Loucy (cell line): ENCODE results near the gene ANKZF1.

Experiments
- H2AFZ ChIP-seq: fragments of 200-600 bp; sonication (generic); 2 replicates; pipeline ENCODE4 v1.6.0; 2016; ENCODE audit warnings: antibody characterized with exemption, mild to moderate bottlenecking, low read length, moderate library complexity
- H3F3A ChIP-seq: fragments of 200-600 bp; 2 replicates; pipeline ENCODE4 v1.6.0; 2016; ENCODE audit warnings: antibody characterized with exemption, low read depth, mild to moderate bottlenecking
- H3K27me3 ChIP-seq: fragments of 200-600 bp; sonication (generic); 2 replicates; pipeline ENCODE4 v1.6.1; 2014; ENCODE audit warnings: low read length, mild to moderate bottlenecking; ENCODE audit not compliant: insufficient read depth, poor library complexity, severe bottlenecking
- H3K36me3 ChIP-seq: fragments of 200-600 bp; sonication (generic); 2 replicates; pipeline ENCODE4 v1.6.1; 2016; ENCODE audit warnings: low read length; ENCODE audit not compliant: insufficient read depth
- H3K4me1 ChIP-seq: fragments of 200-600 bp; sonication (generic); 2 replicates; pipeline ENCODE4 v1.5.1; 2014; ENCODE audit warnings: low read length, mild to moderate bottlenecking; ENCODE audit not compliant: insufficient read depth, poor library complexity, severe bottlenecking
- H3K4me2 ChIP-seq: fragments of 200-600 bp; sonication (generic); 2 replicates; pipeline ENCODE4 v1.6.0; 2014; ENCODE audit warnings: antibody characterized with exemption, low read length, low read depth, mild to moderate bottlenecking; ENCODE audit not compliant: poor library complexity, severe bottlenecking
- H3K4me3 ChIP-seq: fragments of 200-600 bp; sonication (generic); 2 replicates; pipeline ENCODE4 v1.5.1; 2014; ENCODE audit warnings: low read length, mild to moderate bottlenecking, mixed read lengths; ENCODE audit not compliant: poor library complexity, severe bottlenecking
- H3K79me2 ChIP-seq: fragments of 200-600 bp; sonication (generic); 2 replicates; pipeline ENCODE4 v1.6.1; 2014; ENCODE audit warnings: low read length; ENCODE audit not compliant: insufficient read depth
- H3K9ac ChIP-seq: fragments of 200-600 bp; sonication (generic); 2 replicates; pipeline ENCODE4 v1.6.0; 2014; ENCODE audit warnings: mild to moderate bottlenecking, low read depth, low read length, moderate library complexity; ENCODE audit not compliant: poor library complexity, severe bottlenecking
- H3K9me2 ChIP-seq: fragments of 200-600 bp; sonication (generic); replicated peaks from 2 replicates; pipeline ENCODE4 v1.6.1; 2016; ENCODE audit warnings: low read depth, low read length, mixed read lengths
- H3K9me3 ChIP-seq: fragments of 200-600 bp; sonication (generic); 2 replicates; pipeline ENCODE4 v1.6.1; 2014; ENCODE audit warnings: mild to moderate bottlenecking, antibody characterized with exemption, low read length, low read depth; ENCODE audit not compliant: insufficient read depth
- H4K20me1 ChIP-seq: fragments of 200-600 bp; sonication (generic); 2 replicates; pipeline ENCODE4 v1.6.0; 2014; ENCODE audit warnings: antibody characterized with exemption, low read length, mild to moderate bottlenecking; ENCODE audit not compliant: insufficient read depth, poor library complexity, severe bottlenecking
- EZH2phosphoT487 ChIP-seq: fragments of 200-600 bp; IDR thresholded peaks from 2 replicates; pipeline ENCODE4 v1.6.1; 2018; ENCODE audit warnings: antibody characterized with exemption, mild to moderate bottlenecking, moderate library complexity, borderline replicate concordance
- TF ChIP-seq, protein P1 (sequence below): fragments of 200-600 bp; sonication (generic); conservative IDR thresholded peaks from 2 replicates; pipeline ENCODE4 v1.5.1; 2014; ENCODE audit warnings: mild to moderate bottlenecking, antibody characterized with exemption, low read length

Gene ANKZF1

DNA sequence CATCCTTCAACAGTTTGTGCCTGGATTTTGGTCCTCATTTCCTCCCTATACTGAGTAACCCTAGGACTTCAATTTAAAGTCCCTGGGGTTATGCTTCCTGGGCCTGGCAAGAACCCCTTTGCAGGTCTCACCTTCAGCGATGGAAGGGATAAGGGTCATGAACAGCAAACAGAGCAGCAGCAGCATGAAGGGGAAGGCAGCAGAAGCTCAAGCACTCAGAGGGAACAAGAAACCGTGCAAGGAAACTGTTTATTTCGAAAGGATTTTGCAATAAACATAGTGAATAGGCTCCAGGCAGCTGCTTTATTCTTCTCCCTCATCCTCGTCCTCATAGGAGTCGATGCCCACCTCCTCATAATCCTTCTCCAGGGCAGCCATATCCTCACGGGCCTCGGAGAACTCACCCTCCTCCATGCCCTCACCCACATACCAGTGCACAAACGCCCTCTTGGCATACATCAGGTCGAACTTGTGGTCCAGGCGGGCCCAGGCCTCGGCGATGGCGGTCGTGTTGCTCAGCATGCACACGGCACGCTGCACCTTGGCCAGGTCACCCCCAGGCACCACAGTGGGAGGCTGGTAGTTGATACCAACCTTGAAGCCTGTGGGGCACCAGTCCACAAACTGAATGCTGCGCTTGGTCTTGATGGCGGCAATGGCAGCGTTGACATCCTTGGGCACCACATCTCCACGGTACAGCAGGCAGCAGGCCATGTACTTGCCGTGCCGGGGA, 20.6 kb downstream of the ANKZF1 start:
- H2AFZ ChIP-seq = no peak overlapping the region
- H3K9me2 ChIP-seq = no peaks in the 10 kb centered on the region
- peaks cover 15% of the 10 kb centered on the region for H3K79me2 ChIP-seq
- H3K4me3 ChIP-seq = peak overlapping the region; percentile 46
- H3K4me2 ChIP-seq = peak overlapping the region; percentile 78
- no peaks in the 10 kb centered on the region for H3F3A ChIP-seq
- peaks cover 27% of the 10 kb centered on the region for H4K20me1 ChIP-seq
- peaks cover 73% of the 10 kb centered on the region for H3K4me1 ChIP-seq
- TF ChIP-seq, protein P1, sequence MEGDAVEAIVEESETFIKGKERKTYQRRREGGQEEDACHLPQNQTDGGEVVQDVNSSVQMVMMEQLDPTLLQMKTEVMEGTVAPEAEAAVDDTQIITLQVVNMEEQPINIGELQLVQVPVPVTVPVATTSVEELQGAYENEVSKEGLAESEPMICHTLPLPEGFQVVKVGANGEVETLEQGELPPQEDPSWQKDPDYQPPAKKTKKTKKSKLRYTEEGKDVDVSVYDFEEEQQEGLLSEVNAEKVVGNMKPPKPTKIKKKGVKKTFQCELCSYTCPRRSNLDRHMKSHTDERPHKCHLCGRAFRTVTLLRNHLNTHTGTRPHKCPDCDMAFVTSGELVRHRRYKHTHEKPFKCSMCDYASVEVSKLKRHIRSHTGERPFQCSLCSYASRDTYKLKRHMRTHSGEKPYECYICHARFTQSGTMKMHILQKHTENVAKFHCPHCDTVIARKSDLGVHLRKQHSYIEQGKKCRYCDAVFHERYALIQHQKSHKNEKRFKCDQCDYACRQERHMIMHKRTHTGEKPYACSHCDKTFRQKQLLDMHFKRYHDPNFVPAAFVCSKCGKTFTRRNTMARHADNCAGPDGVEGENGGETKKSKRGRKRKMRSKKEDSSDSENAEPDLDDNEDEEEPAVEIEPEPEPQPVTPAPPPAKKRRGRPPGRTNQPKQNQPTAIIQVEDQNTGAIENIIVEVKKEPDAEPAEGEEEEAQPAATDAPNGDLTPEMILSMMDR = no peak
- no peaks in the 10 kb centered on the region for H3K9me3 ChIP-seq
- H3K27me3 ChIP-seq = peaks cover 35% of the 10 kb centered on the region
- peak overlapping the region; percentile 25 for H3K9ac ChIP-seq
- H3K36me3 ChIP-seq = no peaks in the 10 kb centered on the region

GRCh38 chr2:219251656-219252055, 22.1 kb downstream of the ANKZF1 start:
- H2AFZ ChIP-seq = no peak overlapping the region
- no peaks in the 10 kb centered on the region for H3K9me3 ChIP-seq
- TF ChIP-seq EZH2phosphoT487 = no peak
- TF ChIP-seq, protein P1 = no peak
- no peaks in the 10 kb centered on the region for H3K9me2 ChIP-seq
- peaks cover 64% of the 10 kb centered on the region for H3K4me1 ChIP-seq
- no peaks in the 10 kb centered on the region for H3F3A ChIP-seq
- no peaks in the 10 kb centered on the region for H3K36me3 ChIP-seq
- no peak overlapping the region for H3K9ac ChIP-seq
- peaks cover 45% of the 10 kb centered on the region for H3K27me3 ChIP-seq
- H3K4me3 ChIP-seq = no peak overlapping the region
- H3K4me2 ChIP-seq = peak overlapping the region; percentile 85
- peaks cover 2% of the 10 kb centered on the region; the same call in 1 of the 2 replicates for H3K79me2 ChIP-seq
- peaks cover 17% of the 10 kb centered on the region for H4K20me1 ChIP-seq

- peak overlapping the region; percentile 73 for H3K4me3 ChIP-seq
- H3K36me3 ChIP-seq = no peaks in the 10 kb centered on the region
- H3K9ac ChIP-seq = peak overlapping the region; percentile 47
- TF ChIP-seq, protein P1 = no peak
- TF ChIP-seq EZH2phosphoT487 = no peak
- peak overlapping the region; percentile 85 for H3K4me2 ChIP-seq
- H3F3A ChIP-seq = no peaks in the 10 kb centered on the region
- no peak overlapping the region for H2AFZ ChIP-seq
- H3K79me2 ChIP-seq = no peaks in the 10 kb centered on the region
- H3K9me3 ChIP-seq = no peaks in the 10 kb centered on the region
- peaks cover 15% of the 10 kb centered on the region for H4K20me1 ChIP-seq
- H3K27me3 ChIP-seq = peaks cover 45% of the 10 kb centered on the region
- H3K9me2 ChIP-seq = no peaks in the 10 kb centered on the region
- peaks cover 60% of the 10 kb centered on the region for H3K4me1 ChIP-seq
Measured at GRCh38 chr2:219252084-219252483, 22.5 kb downstream of the ANKZF1 start.
